Astrocyte of the spinal cord (primary cell): ENCODE measurements around the gene ZNF701.
"Not testable (repeated sequence)": the region's sequence is repeated elsewhere in the genome, so short reads cannot be mapped to it uniquely, and the experiment has no call there.

Experiments
- DNase-seq: peaks from one replicate; pipeline ENCODE4 v3.0.0; 2011; ENCODE audit warnings: low read depth, low spot score
- H3K4me3 ChIP-seq: 2 replicates; pipeline ENCODE4 v1.5.1; 2011; ENCODE audit warnings: low read depth, mild to moderate bottlenecking, low read length, moderate library complexity
- in situ Hi-C: cut with HindIII; loops from 2 replicates; pipeline ENCODE4 v1.10.0; 2017; ENCODE audit warnings: low sequenced_read_pairs
- TF ChIP-seq, protein P1 (sequence below): IDR thresholded peaks from 2 replicates; pipeline ENCODE4 v1.5.1; 2012; ENCODE audit warnings: low read depth, mild to moderate bottlenecking, low read length, inconsistent platforms

Gene ZNF701

GRCh38 chr19:52533901-52534300, 36.2 kb upstream of the ZNF701 start:
- DNase-seq = no peak
- TF ChIP-seq, protein P1, sequence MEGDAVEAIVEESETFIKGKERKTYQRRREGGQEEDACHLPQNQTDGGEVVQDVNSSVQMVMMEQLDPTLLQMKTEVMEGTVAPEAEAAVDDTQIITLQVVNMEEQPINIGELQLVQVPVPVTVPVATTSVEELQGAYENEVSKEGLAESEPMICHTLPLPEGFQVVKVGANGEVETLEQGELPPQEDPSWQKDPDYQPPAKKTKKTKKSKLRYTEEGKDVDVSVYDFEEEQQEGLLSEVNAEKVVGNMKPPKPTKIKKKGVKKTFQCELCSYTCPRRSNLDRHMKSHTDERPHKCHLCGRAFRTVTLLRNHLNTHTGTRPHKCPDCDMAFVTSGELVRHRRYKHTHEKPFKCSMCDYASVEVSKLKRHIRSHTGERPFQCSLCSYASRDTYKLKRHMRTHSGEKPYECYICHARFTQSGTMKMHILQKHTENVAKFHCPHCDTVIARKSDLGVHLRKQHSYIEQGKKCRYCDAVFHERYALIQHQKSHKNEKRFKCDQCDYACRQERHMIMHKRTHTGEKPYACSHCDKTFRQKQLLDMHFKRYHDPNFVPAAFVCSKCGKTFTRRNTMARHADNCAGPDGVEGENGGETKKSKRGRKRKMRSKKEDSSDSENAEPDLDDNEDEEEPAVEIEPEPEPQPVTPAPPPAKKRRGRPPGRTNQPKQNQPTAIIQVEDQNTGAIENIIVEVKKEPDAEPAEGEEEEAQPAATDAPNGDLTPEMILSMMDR = no peak
- H3K4me3 ChIP-seq = no peak overlapping the region
- in situ Hi-C loops = no loop called here

- peak overlapping the region; percentile 59 for H3K4me3 ChIP-seq
- DNase-seq, in situ Hi-C loops: not testable (repeated sequence)
Observed at GRCh38 chr19:52535385-52535770, 34.7 kb upstream of the ZNF701 start.

DNA sequence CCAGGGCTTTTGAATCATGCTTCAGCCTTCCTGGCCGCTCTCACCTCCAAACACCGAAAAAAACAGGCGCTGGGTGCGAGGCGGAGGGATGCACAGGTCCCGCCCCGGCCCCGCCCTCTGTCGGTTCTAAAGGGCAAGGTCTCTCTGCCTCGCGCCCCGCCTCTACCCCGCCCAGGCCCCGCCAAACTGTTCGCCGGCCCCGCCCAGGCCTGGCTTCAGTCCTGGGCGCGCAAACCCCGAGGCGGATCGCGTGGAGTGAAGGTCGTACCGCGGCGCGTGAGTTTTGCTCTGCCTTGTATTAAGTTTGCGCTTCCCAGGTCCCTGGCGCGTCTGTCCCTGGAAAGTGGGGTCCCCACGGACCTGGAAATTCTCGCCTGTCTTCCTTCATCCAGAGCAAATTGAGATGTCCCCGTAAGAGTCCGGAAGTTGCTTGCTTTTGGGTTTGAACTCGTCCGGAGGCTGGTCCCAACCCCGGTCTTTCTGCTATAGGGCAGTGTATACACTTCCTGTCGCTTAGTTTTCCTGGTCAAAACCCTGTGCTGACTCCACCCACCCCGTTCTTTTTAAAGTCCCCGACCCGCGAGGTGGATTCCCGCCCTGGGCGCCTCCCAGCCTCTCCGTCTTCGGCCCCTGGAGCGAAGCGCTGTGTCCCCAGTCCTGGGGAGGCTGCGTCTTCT, 34.2 kb upstream of the ZNF701 start:
- in situ Hi-C loops = no loop called here
- H3K4me3 ChIP-seq = peak overlapping the region; percentile 59
- TF ChIP-seq, protein P1 = peak; percentile 6
- DNase-seq = peak; percentile 82

DNA sequence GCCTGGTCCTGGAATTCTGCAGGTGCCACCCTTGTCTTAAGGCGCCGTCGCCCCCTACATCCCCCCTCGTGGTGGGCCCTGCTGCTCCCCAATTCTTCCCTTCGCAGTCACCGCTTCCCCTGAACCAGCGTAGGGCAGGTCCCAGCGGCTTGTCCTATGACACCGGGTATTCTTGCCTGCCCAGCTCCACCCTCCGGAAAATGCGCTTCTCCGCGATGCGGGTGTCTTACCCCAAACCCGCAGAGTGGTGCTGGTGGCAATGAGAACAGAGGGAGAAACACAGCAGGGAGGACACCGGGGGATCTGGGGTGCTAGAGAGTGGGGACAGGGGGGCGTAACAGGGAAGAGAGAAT, 33.7 kb upstream of the ZNF701 start:
- peak overlapping the region; percentile 59 for H3K4me3 ChIP-seq
- in situ Hi-C loops = no loop called here
- DNase-seq = no peak
- TF ChIP-seq, protein P1 = no peak

DNA sequence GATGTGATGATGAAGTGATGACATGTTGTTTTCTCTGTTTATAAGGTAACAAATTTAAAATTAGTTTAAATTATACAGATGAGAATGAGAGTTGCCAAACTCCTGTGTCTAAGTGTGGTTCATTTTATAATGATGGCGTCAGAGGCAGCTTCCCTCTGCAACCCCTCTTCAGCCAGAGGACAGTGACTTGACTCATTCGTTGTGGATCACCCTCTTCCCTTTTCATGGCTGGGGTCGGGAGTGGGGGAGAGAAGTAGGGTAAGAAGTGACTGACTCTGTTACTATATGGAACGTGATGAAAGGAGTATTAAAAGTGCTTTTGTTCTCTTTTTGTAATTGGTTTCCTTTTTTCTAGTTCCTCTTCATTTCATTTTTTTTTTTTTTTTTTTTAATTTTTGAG, 31.3 kb upstream of the ZNF701 start:
- in situ Hi-C loops, H3K4me3 ChIP-seq, DNase-seq: not testable (repeated sequence)

DNA sequence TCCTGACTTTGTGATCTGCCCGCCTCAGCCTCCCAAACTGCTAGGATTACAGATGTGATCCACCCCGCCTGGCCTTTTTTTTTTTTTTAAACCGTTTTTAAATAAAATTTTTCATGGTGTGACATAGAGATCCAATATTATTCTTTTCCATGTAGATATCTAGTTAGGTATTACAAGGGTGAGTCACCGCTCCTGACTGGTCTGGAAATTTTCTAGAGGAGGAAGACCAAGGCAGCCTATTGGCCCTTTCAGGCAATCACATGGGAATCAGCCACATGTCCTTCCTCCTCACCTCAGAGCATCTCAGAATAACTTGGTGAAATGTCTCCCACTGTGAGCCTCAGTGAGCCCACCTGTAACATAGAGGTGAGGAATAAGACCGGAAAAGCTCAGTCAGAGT, 28.9 kb upstream of the ZNF701 start:
- H3K4me3 ChIP-seq, DNase-seq, in situ Hi-C loops: not testable (repeated sequence)

GRCh38 chr19:52541608-52542007, 28.5 kb upstream of the ZNF701 start:
- TF ChIP-seq, protein P1 = no peak
- in situ Hi-C loops = no loop called here
- no peak overlapping the region for H3K4me3 ChIP-seq
- no peak for DNase-seq

- in situ Hi-C loops, DNase-seq, H3K4me3 ChIP-seq: not testable (repeated sequence)
Observed at GRCh38 chr19:52542541-52542940, 27.5 kb upstream of the ZNF701 start.

- in situ Hi-C loops = no loop called here
- no peak overlapping the region for H3K4me3 ChIP-seq
- no peak for DNase-seq
- TF ChIP-seq, protein P1 = no peak
Observed at GRCh38 chr19:52542984-52543664, 27.0 kb upstream of the ZNF701 start.
